ENCODE results near the gene HOXD10.

Gene HOXD10

GRCh38 chr2:176072951-176073904, 43.4 kb upstream of the HOXD10 start:
- H3K4me3 ChIP-seq (ENCODE audit: low read depth, low read length): no peak overlapping the region
- no peak for DNase-seq (ENCODE audit: low read depth)
- TF ChIP-seq CTCF (conservative IDR thresholded peaks at IDR 0.05; ENCODE audit: low read depth, low read length): no peak

GRCh38 chr2:176074919-176075425, 41.6 kb upstream of the HOXD10 start:
- DNase-seq (ENCODE audit: low read depth): no peak
- no peak overlapping the region for H3K4me3 ChIP-seq (ENCODE audit: low read depth, low read length)
- no peak for TF ChIP-seq CTCF (conservative IDR thresholded peaks at IDR 0.05; ENCODE audit: low read depth, low read length)

GRCh38 chr2:176075481-176075880, 41.1 kb upstream of the HOXD10 start:
- no peak overlapping the region for H3K4me3 ChIP-seq (ENCODE audit: low read depth, low read length)
- DNase-seq (ENCODE audit: low read depth): no peak
- TF ChIP-seq CTCF (conservative IDR thresholded peaks at IDR 0.05; ENCODE audit: low read depth, low read length): no peak

GRCh38 chr2:176076063-176076462, 40.5 kb upstream of the HOXD10 start:
- no peak for TF ChIP-seq CTCF (conservative IDR thresholded peaks at IDR 0.05; ENCODE audit: low read depth, low read length)
- DNase-seq (ENCODE audit: low read depth): no peak
- no peak overlapping the region for H3K4me3 ChIP-seq (ENCODE audit: low read depth, low read length)

GRCh38 chr2:176076796-176077195, 39.8 kb upstream of the HOXD10 start:
- no peak for DNase-seq (ENCODE audit: low read depth)
- no peak for TF ChIP-seq CTCF (conservative IDR thresholded peaks at IDR 0.05; ENCODE audit: low read depth, low read length)
- no peak overlapping the region for H3K4me3 ChIP-seq (ENCODE audit: low read depth, low read length)

- no peak for TF ChIP-seq CTCF (conservative IDR thresholded peaks at IDR 0.05; ENCODE audit: low read depth, low read length)
- H3K4me3 ChIP-seq (ENCODE audit: low read depth, low read length): no peak overlapping the region
- no peak for DNase-seq (ENCODE audit: low read depth)
Observed at GRCh38 chr2:176078541-176079284, 37.9 kb upstream of the HOXD10 start.
